A673 (cell line): ENCODE measurements around the gene WDR37.

Experiments
- CTCF ChIP-seq: fragments of 300-800, 200-600 bp; sonication (generic); conservative IDR thresholded peaks from 2 replicates; pipeline ENCODE4 v1.5.1; 2017; ENCODE audit warnings: low read depth, mild to moderate bottlenecking, antibody characterized with exemption, low read length, moderate library complexity, mixed read lengths
- EZH2 ChIP-seq: fragments of 200-600 bp; sonication (generic); IDR thresholded peaks from 2 replicates; pipeline ENCODE4 v1.6.1; 2017; ENCODE audit warnings: borderline replicate concordance, low read depth, mild to moderate bottlenecking, mixed read lengths, antibody characterized with exemption, low read length; ENCODE audit not compliant: poor library complexity, severe bottlenecking

GRCh38 chr10:1123972-1124371 is 67.8 kb downstream of the WDR37 start:
- TF ChIP-seq CTCF = no peak
- TF ChIP-seq EZH2 = no peak
